Non-pigmented ciliary epithelial cell (primary cell): Measurements from ENCODE around the gene SAP130.
"Not testable (repeated sequence)": the region's sequence is repeated elsewhere in the genome, so short reads cannot be mapped to it uniquely, and the experiment has no call there.

Experiments
- DNase-seq: peaks from one replicate; pipeline ENCODE4 v3.0.0-alpha.2; 2010; ENCODE audit warnings: low read depth

Gene SAP130

GRCh38 chr2:127953128-127953718 is 74.6 kb downstream of the SAP130 start:
- no peak for DNase-seq

GRCh38 chr2:127951026-127951425 is 76.8 kb downstream of the SAP130 start:
- DNase-seq = no peak

GRCh38 chr2:127950264-127950663 is 77.6 kb downstream of the SAP130 start:
- DNase-seq = no peak

GRCh38 chr2:127945281-127945680 is 82.6 kb downstream of the SAP130 start:
- DNase-seq = no peak

- DNase-seq = no peak
Observed at GRCh38 chr2:127943186-127943585, 84.7 kb downstream of the SAP130 start.

GRCh38 chr2:127942002-127942401 is 85.9 kb downstream of the SAP130 start:
- DNase-seq = no peak

GRCh38 chr2:127941461-127941860 is 86.4 kb downstream of the SAP130 start:
- DNase-seq = no peak

- DNase-seq = no peak
Observed at GRCh38 chr2:127940641-127941040, 87.2 kb downstream of the SAP130 start.

- no peak for DNase-seq
Observed at GRCh38 chr2:127935337-127935736, 92.5 kb downstream of the SAP130 start.

- DNase-seq = no peak
Observed at GRCh38 chr2:127932199-127932876, 95.5 kb downstream of the SAP130 start.

- no peak for DNase-seq
Observed at GRCh38 chr2:127929449-127929848, 98.4 kb downstream of the SAP130 start.

GRCh38 chr2:127927384-127927783 is 100.5 kb downstream of the SAP130 start:
- no peak for DNase-seq

- no peak for DNase-seq
Observed at GRCh38 chr2:127917916-127918315, 109.9 kb downstream of the SAP130 start.

GRCh38 chr2:127913808-127914457 is 113.9 kb downstream of the SAP130 start:
- no peak for DNase-seq

- no peak for DNase-seq
Observed at GRCh38 chr2:127911737-127912136, 116.1 kb downstream of the SAP130 start.

GRCh38 chr2:127910415-127910814 is 117.4 kb downstream of the SAP130 start:
- DNase-seq = no peak

GRCh38 chr2:127909019-127909418 is 118.8 kb downstream of the SAP130 start:
- no peak for DNase-seq

- DNase-seq = not testable (repeated sequence)
Observed at GRCh38 chr2:127907733-127908400, 120.0 kb downstream of the SAP130 start.

GRCh38 chr2:127906206-127906926 is 121.5 kb downstream of the SAP130 start:
- DNase-seq = no peak

- DNase-seq = no peak
Observed at GRCh38 chr2:127901339-127902056, 126.4 kb downstream of the SAP130 start.

GRCh38 chr2:127897531-127898211 is 130.2 kb downstream of the SAP130 start:
- DNase-seq = no peak
